Erythroblast (primary cell): ENCODE results near the gene UHRF1.

Experiments used
- GATA1 ChIP-seq: IDR thresholded peaks from 2 replicates; pipeline ENCODE4 v1.6.1; 2011; ENCODE audit warnings: low read depth, mild to moderate bottlenecking, control low read depth, low read length, moderate library complexity
- POLR2A ChIP-seq: IDR thresholded peaks from 2 replicates; pipeline ENCODE4 v1.6.1; 2011; ENCODE audit warnings: mild to moderate bottlenecking, low read length

DNA sequence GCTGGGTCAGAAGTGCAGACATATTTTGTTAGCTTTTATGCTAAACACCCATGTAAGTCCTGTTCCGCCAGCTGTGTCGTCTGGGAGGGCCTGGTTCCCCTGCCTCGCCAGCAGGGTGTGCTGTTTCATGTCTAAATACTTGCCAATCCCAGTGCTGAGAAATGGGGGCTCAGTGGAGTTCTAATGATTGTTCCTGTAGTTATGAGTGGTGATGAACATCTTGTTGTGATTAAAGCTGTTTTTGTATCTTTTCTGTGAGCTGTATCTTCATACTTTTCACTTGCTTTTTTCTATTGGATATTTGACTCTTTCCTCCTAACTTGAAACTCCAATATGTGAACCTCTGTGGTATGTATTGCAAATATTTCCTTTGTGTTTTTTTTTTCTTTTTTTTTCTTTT lies 92.3 kb downstream of the UHRF1 start:
- TF ChIP-seq POLR2A (no peak), GATA1 (no peak)
